H7 (cell line): ENCODE measurements around the gene FLACC1. TPM values are rescaled to one million over a fixed set of nuclear protein-coding genes. Genes with fewer than 3 reads are reported as not detected.
A peak's percentile ranks its signal among the peaks of the same experiment; 100 is the strongest.
"Not testable (repeated sequence)": the region's sequence is repeated elsewhere in the genome, so short reads cannot be mapped to it uniquely, and the experiment has no call there.

Source experiments
- DNase-seq: peaks from one replicate; pipeline ENCODE4 v3.0.0; 2012
- H3K27me3 ChIP-seq: 2 replicates; pipeline ENCODE4 v1.6.0; 2011; ENCODE audit warnings: mild to moderate bottlenecking, low read length; ENCODE audit not compliant: control insufficient read depth, insufficient read depth
- H3K36me3 ChIP-seq: replicated peaks from 2 replicates; pipeline ENCODE4 v1.5.1; 2011; ENCODE audit warnings: low read length; ENCODE audit not compliant: control insufficient read depth, insufficient read depth
- H3K4me3 ChIP-seq: 2 replicates; pipeline ENCODE4 v1.5.1; 2011; ENCODE audit warnings: low read depth, mild to moderate bottlenecking, control low read depth, low read length, moderate library complexity; ENCODE audit not compliant: insufficient read depth
- total RNA-seq: library from RNA; depleted of rRNA; stranded (reverse); fragments of >200 nt; shearing (Covaris generic); gene quantifications from 2 replicates; pipeline ENCODE4 v1.2.3, GENCODE V29; 2014

Gene FLACC1
- total RNA-seq, 1 experiment from 2014 or later: not detected

GRCh38 chr2:201258666-201259615 lies 98.2 kb downstream of the FLACC1 start:
- H3K36me3 ChIP-seq: no peaks in the 10 kb centered on the region
- peak overlapping the region; percentile 33 for H3K4me3 ChIP-seq
- no peaks in the 10 kb centered on the region for H3K27me3 ChIP-seq
- DNase-seq: peak; percentile 33

GRCh38 chr2:201257956-201258665 lies 99.0 kb downstream of the FLACC1 start:
- DNase-seq: peak; percentile 30

GRCh38 chr2:201257381-201257955 lies 99.7 kb downstream of the FLACC1 start:
- Histone ChIP-seq H3K27me3 (no peaks in the 10 kb centered on the region), H3K36me3 (no peaks in the 10 kb centered on the region), H3K4me3 (peak overlapping the region; percentile 33; the same call in 1 of the 2 replicates)
- DNase-seq: peak; percentile 19

More at GRCh38 chr2:201257956-201258665, 99.0 kb downstream of the FLACC1 start:
- no peaks in the 10 kb centered on the region for H3K27me3 ChIP-seq
- H3K36me3 ChIP-seq: no peaks in the 10 kb centered on the region
- peak overlapping the region; percentile 33 for H3K4me3 ChIP-seq

- no peak for DNase-seq
- Histone ChIP-seq H3K36me3 (no peaks in the 10 kb centered on the region), H3K4me3 (no peak overlapping the region), H3K27me3 (no peaks in the 10 kb centered on the region)
These were observed 101.1 kb downstream of the FLACC1 start for GRCh38 chr2:201256082-201256481.

- H3K27me3 ChIP-seq: no peaks in the 10 kb centered on the region
- no peak overlapping the region for H3K4me3 ChIP-seq
- H3K36me3 ChIP-seq: no peaks in the 10 kb centered on the region
- no peak for DNase-seq
These were observed 101.6 kb downstream of the FLACC1 start for GRCh38 chr2:201255408-201256033.

- Histone ChIP-seq H3K27me3 (no peaks in the 10 kb centered on the region), H3K36me3 (no peaks in the 10 kb centered on the region), H3K4me3 (no peak overlapping the region)
- DNase-seq: peak; percentile 55
These were observed 102.9 kb downstream of the FLACC1 start for GRCh38 chr2:201254081-201254730.

- Histone ChIP-seq H3K27me3 (no peaks in the 10 kb centered on the region), H3K36me3 (no peaks in the 10 kb centered on the region), H3K4me3 (no peak overlapping the region)
- DNase-seq: no peak
These were observed 106.4 kb downstream of the FLACC1 start for GRCh38 chr2:201250741-201251140.

- Histone ChIP-seq H3K4me3 (no peak overlapping the region), H3K36me3 (no peaks in the 10 kb centered on the region), H3K27me3 (no peaks in the 10 kb centered on the region)
- no peak for DNase-seq
These were observed 107.3 kb downstream of the FLACC1 start for GRCh38 chr2:201249889-201250288.

GRCh38 chr2:201248288-201248844 lies 108.8 kb downstream of the FLACC1 start:
- Histone ChIP-seq H3K27me3 (no peaks in the 10 kb centered on the region), H3K4me3 (no peak overlapping the region), H3K36me3 (no peaks in the 10 kb centered on the region)
- no peak for DNase-seq

GRCh38 chr2:201246280-201246679 lies 110.9 kb downstream of the FLACC1 start:
- no peaks in the 10 kb centered on the region for H3K36me3 ChIP-seq
- H3K27me3 ChIP-seq: no peaks in the 10 kb centered on the region
- no peak for DNase-seq
- no peak overlapping the region for H3K4me3 ChIP-seq

- Histone ChIP-seq H3K4me3 (no peak overlapping the region), H3K36me3 (no peaks in the 10 kb centered on the region), H3K27me3 (no peaks in the 10 kb centered on the region)
- DNase-seq: no peak
These were observed 112.3 kb downstream of the FLACC1 start for GRCh38 chr2:201244829-201245228.

- H3K27me3 ChIP-seq: no peaks in the 10 kb centered on the region
- H3K4me3 ChIP-seq: no peak overlapping the region
- DNase-seq: no peak
- H3K36me3 ChIP-seq: no peaks in the 10 kb centered on the region
These were observed 114.4 kb downstream of the FLACC1 start for GRCh38 chr2:201242571-201243277.

GRCh38 chr2:201239167-201239935 lies 117.8 kb downstream of the FLACC1 start:
- not testable (repeated sequence) for H3K4me3 ChIP-seq, H3K27me3 ChIP-seq, DNase-seq, H3K36me3 ChIP-seq
